ENCODE data around the gene PRAMEF5.

GRCh38 chr1:13224480-13225060 is 29.4 kb upstream of the PRAMEF5 start:
- TF ChIP-seq CTCF (IDR thresholded peaks at IDR 0.05) (no peak), POLR2A (IDR thresholded peaks at IDR 0.05) (no peak)

All from testis (tissue), 2 donors.